Neural cell (in vitro differentiated cells): Measurements from ENCODE around the gene GGN. TPM values are rescaled to one million over a fixed set of nuclear protein-coding genes. Genes with fewer than 3 reads are reported as not detected.

ENCODE experiments used
- H2AFZ ChIP-seq: fragments of 200-600, 300-800 bp; sonication (generic), shearing (Covaris generic); 2 replicates; pipeline ENCODE4 v1.6.0; 2014; ENCODE audit warnings: low read depth, mild to moderate bottlenecking, antibody characterized with exemption, low read length, moderate library complexity
- H3F3A ChIP-seq: fragments of 200-600 bp; shearing (Covaris generic); 2 replicates; pipeline ENCODE4 v1.6.1; 2016; ENCODE audit warnings: mild to moderate bottlenecking, moderate library complexity, mixed read lengths, antibody characterized with exemption, low read length; ENCODE audit not compliant: insufficient read depth, poor library complexity, severe bottlenecking
- H3K27ac ChIP-seq: fragments of 200-600, 300-800 bp; sonication (generic), shearing (Covaris generic); 2 replicates; pipeline ENCODE4 v1.5.1; 2014; ENCODE audit warnings: mild to moderate bottlenecking, low read length, moderate library complexity
- H3K27me3 ChIP-seq: fragments of 300-800, 200-600 bp; sonication (generic), shearing (Covaris generic); 2 replicates; pipeline ENCODE4 v1.6.0; 2014; ENCODE audit warnings: mild to moderate bottlenecking, low read depth, low read length, moderate library complexity; ENCODE audit not compliant: insufficient read depth
- H3K36me3 ChIP-seq: fragments of 300-800, 200-600 bp; sonication (generic), shearing (Covaris generic); 2 replicates; pipeline ENCODE4 v1.5.1; 2014; ENCODE audit warnings: mild to moderate bottlenecking, antibody characterized with exemption, low read length, moderate library complexity; ENCODE audit not compliant: insufficient read depth
- H3K4me2 ChIP-seq: fragments of 300-800, 200-600 bp; sonication (generic), shearing (Covaris generic); 2 replicates; pipeline ENCODE4 v1.6.0; 2014; ENCODE audit warnings: mild to moderate bottlenecking, low read length
- H3K4me3 ChIP-seq: fragments of 300-800, 200-600 bp; sonication (generic), shearing (Covaris generic); 2 replicates; pipeline ENCODE4 v1.5.1; 2014; ENCODE audit warnings: mild to moderate bottlenecking, low read length, moderate library complexity
- H3K79me2 ChIP-seq: fragments of 200-600 bp; shearing (Covaris generic); replicated peaks from 2 replicates; pipeline ENCODE4 v1.6.0; 2014; ENCODE audit warnings: mild to moderate bottlenecking, low read length, moderate library complexity; ENCODE audit not compliant: insufficient read depth
- H3K9ac ChIP-seq: fragments of 300-800, 200-600 bp; sonication (generic), shearing (Covaris generic); 2 replicates; pipeline ENCODE4 v1.6.1; 2016; ENCODE audit warnings: mild to moderate bottlenecking, low read length, mixed read lengths
- H3K9me2 ChIP-seq: fragments of 200-600 bp; shearing (Covaris generic); 2 replicates; pipeline ENCODE4 v1.6.1; 2016; ENCODE audit warnings: mild to moderate bottlenecking, low read length, mixed read lengths; ENCODE audit not compliant: insufficient read depth
- H3K9me3 ChIP-seq: fragments of 200-600, 300-800 bp; sonication (generic), shearing (Covaris generic); 2 replicates; pipeline ENCODE4 v1.6.1; 2016; ENCODE audit warnings: mild to moderate bottlenecking, mixed run types, low read length, moderate library complexity, mixed read lengths
- H4K20me1 ChIP-seq: fragments of 200-600 bp; shearing (Covaris generic); 2 replicates; pipeline ENCODE4 v1.6.1; 2016; ENCODE audit warnings: mild to moderate bottlenecking, mixed run types; ENCODE audit not compliant: insufficient read depth
- CTCF ChIP-seq: fragments of 450-650 bp; IDR thresholded peaks from 2 replicates; pipeline ENCODE4 v1.5.1; 2014; ENCODE audit warnings: antibody characterized with exemption, mild to moderate bottlenecking, moderate library complexity; ENCODE audit not compliant: poor library complexity, severe bottlenecking
- EP300 ChIP-seq: fragments of 450-650 bp; conservative IDR thresholded peaks from 2 replicates; pipeline ENCODE4 v1.6.1; 2014; ENCODE audit warnings: antibody characterized with exemption, mild to moderate bottlenecking, moderate library complexity; ENCODE audit not compliant: poor library complexity, severe bottlenecking
- EZH2 ChIP-seq: fragments of 200-600, 300-800 bp; shearing (Covaris generic), sonication (generic); IDR thresholded peaks from 2 replicates; pipeline ENCODE4 v1.6.1; 2014; ENCODE audit warnings: antibody characterized with exemption, low read length, borderline replicate concordance, mild to moderate bottlenecking; ENCODE audit not compliant: insufficient read depth, poor library complexity, severe bottlenecking
- MXI1 ChIP-seq: fragments of 450-650 bp; conservative IDR thresholded peaks from 2 replicates; pipeline ENCODE4 v1.6.1; 2014; ENCODE audit warnings: antibody characterized with exemption, mild to moderate bottlenecking; ENCODE audit not compliant: poor library complexity, severe bottlenecking
- POLR2AphosphoS5 ChIP-seq: IDR thresholded peaks from 2 replicates; pipeline ENCODE4 v1.6.1; 2012
- RAD21 ChIP-seq: fragments of 450-650 bp; conservative IDR thresholded peaks from 2 replicates; pipeline ENCODE4 v1.6.1; 2014; ENCODE audit warnings: antibody characterized with exemption, mild to moderate bottlenecking, moderate library complexity
- SMC3 ChIP-seq: fragments of 450-650 bp; conservative IDR thresholded peaks from 2 replicates; pipeline ENCODE4 v1.6.1; 2014; ENCODE audit warnings: antibody characterized with exemption, mild to moderate bottlenecking, moderate library complexity; ENCODE audit not compliant: poor library complexity
- TAF1 ChIP-seq: IDR thresholded peaks from 2 replicates; pipeline ENCODE4 v1.6.1; 2012; ENCODE audit warnings: low read depth
- polyA plus RNA-seq: library from polyadenylated mRNA; depleted of rRNA; stranded (reverse); fragments of >200 nt; gene quantifications from 2 replicates; pipeline ENCODE4 v1.2.3, GENCODE V29; 2014

Gene GGN
- polyA plus RNA-seq, 1 donor from 2014 or later: 0.21 TPM

- Histone ChIP-seq H4K20me1 (no peaks in the 10 kb centered on the region), H2AFZ (peak within 1 kb of the TSS; percentile 62), H3K27ac (peak within 1 kb of the TSS; percentile 100), H3K36me3 (peaks cover 6% of the 10 kb centered on the region), H3K9me3 (no peaks in the 10 kb centered on the region), H3K4me2 (peak within 1 kb of the TSS; percentile 65), H3F3A (no peaks in the 10 kb centered on the region), H3K9ac (peak within 1 kb of the TSS; percentile 100), H3K79me2 (peaks cover 14% of the 10 kb centered on the region), H3K4me3 (peak within 1 kb of the TSS; percentile 98), H3K27me3 (no peaks in the 10 kb centered on the region), H3K9me2 (no peaks in the 10 kb centered on the region)
- no peak for TF ChIP-seq EZH2
- peak; percentile 42 for TF ChIP-seq POLR2AphosphoS5
Measured at GRCh38 chr19:38388349-38389100, 691 bp upstream of the GGN start, which contains the start of gene SPRED3. Gene SPRED3, plus strand, starts transcription at chr19:38388697. Its CDS starts 1,606 bp downstream, at chr19:38390303.

GRCh38 chr19:38386971-38387549 is 774 bp downstream of the GGN start:
- Histone ChIP-seq H3K9ac (peak overlapping the region; percentile 100), H4K20me1 (no peaks in the 10 kb centered on the region)

GRCh38 chr19:38386300-38386970 is 1.4 kb downstream of the GGN start:
- Histone ChIP-seq H2AFZ (no peak overlapping the region), H3K27me3 (no peaks in the 10 kb centered on the region), H3K9me3 (no peaks in the 10 kb centered on the region), H4K20me1 (no peaks in the 10 kb centered on the region), H3K4me2 (no peak overlapping the region), H3K79me2 (peaks cover 14% of the 10 kb centered on the region), H3K9ac (no peak overlapping the region), H3K4me3 (no peak overlapping the region), H3K36me3 (no peaks in the 10 kb centered on the region), H3K27ac (no peak overlapping the region), H3F3A (no peaks in the 10 kb centered on the region), H3K9me2 (no peaks in the 10 kb centered on the region)
- no peak for TF ChIP-seq EP300
- no peak for TF ChIP-seq EZH2
- no peak for TF ChIP-seq RAD21
- TF ChIP-seq POLR2AphosphoS5: no peak
- no peak for TF ChIP-seq CTCF
- TF ChIP-seq MXI1: no peak
- no peak for TF ChIP-seq SMC3
- no peak for TF ChIP-seq TAF1

More at GRCh38 chr19:38386971-38387549, 774 bp downstream of the GGN start:
- Histone ChIP-seq H3F3A (no peaks in the 10 kb centered on the region), H2AFZ (no peak overlapping the region), H3K9me3 (no peaks in the 10 kb centered on the region), H3K79me2 (peaks cover 14% of the 10 kb centered on the region), H3K4me3 (peak overlapping the region; percentile 98), H3K4me2 (peak overlapping the region; percentile 32), H3K9me2 (no peaks in the 10 kb centered on the region), H3K27me3 (no peaks in the 10 kb centered on the region), H3K36me3 (no peaks in the 10 kb centered on the region), H3K27ac (peak overlapping the region; percentile 100)
- no peak for TF ChIP-seq RAD21
- TF ChIP-seq SMC3: no peak
- no peak for TF ChIP-seq MXI1
- TF ChIP-seq TAF1: no peak
- no peak for TF ChIP-seq CTCF
- no peak for TF ChIP-seq EZH2
